ENCODE data around the gene BCL6. TPM values are rescaled to one million over a fixed set of nuclear protein-coding genes. Genes with fewer than 3 reads are reported as not detected.
A peak's percentile ranks its signal among the peaks of the same experiment; 100 is the strongest.

The BCL6 gene
- total and polyA plus RNA-seq, 10 of the 15 experiments (the other 5 are each of a cell fraction or from before 2014, with no cell fraction given) = 0.04 to 0.85 (median 0.15) TPM

DNA sequence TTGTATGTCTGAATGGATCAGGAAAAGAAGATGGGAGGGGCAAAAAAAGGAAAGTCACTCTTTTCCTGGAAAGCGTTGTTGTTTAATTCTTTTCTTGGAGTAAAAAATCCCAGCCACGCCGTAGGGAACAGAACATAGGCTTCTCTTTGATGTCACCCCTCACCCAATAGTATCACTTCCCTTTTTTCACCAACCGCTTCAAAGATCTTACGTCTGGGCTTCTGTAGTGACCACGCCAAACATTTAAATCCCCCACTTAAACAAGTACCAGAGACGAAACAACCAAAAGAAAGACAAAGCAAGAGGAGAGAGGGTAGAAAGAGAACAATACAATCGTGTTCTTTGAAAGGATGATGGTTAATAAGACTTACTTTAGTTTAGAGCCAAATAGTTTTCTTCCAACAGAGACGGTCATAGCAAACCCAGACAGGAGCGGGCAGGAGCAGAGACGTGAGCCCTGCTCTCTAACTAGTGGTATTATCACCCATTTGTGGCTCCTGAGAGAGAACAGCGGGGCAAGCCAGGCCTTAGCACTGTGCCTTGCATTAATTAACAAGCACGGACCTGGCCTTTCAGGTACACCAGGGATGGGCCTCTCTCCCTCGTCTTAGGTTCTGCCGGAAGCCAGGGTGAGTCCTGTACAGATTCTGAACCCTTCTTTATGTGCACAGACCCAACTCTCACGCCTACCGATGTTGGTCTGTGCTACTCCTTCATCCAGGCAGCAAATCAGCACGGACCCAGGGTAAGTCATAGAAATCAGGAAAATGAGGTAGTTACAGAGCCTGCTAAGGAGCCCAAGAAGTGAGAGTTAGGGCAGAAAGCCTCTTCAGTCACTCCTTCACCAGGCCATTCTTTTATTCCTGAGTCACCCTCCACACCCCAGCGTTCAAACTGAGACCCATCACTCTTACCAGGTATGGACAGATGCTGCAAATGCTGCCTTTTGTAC is 28.2 kb upstream of the BCL6 start (continued):
- TF ChIP-seq, protein P1, sequence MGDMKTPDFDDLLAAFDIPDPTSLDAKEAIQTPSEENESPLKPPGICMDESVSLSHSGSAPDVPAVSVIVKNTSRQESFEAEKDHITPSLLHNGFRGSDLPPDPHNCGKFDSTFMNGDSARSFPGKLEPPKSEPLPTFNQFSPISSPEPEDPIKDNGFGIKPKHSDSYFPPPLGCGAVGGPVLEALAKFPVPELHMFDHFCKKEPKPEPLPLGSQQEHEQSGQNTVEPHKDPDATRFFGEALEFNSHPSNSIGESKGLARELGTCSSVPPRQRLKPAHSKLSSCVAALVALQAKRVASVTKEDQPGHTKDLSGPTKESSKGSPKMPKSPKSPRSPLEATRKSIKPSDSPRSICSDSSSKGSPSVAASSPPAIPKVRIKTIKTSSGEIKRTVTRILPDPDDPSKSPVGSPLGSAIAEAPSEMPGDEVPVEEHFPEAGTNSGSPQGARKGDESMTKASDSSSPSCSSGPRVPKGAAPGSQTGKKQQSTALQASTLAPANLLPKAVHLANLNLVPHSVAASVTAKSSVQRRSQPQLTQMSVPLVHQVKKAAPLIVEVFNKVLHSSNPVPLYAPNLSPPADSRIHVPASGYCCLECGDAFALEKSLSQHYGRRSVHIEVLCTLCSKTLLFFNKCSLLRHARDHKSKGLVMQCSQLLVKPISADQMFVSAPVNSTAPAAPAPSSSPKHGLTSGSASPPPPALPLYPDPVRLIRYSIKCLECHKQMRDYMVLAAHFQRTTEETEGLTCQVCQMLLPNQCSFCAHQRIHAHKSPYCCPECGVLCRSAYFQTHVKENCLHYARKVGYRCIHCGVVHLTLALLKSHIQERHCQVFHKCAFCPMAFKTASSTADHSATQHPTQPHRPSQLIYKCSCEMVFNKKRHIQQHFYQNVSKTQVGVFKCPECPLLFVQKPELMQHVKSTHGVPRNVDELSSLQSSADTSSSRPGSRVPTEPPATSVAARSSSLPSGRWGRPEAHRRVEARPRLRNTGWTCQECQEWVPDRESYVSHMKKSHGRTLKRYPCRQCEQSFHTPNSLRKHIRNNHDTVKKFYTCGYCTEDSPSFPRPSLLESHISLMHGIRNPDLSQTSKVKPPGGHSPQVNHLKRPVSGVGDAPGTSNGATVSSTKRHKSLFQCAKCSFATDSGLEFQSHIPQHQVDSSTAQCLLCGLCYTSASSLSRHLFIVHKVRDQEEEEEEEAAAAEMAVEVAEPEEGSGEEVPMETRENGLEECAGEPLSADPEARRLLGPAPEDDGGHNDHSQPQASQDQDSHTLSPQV (IDR thresholded peaks at IDR 0.05) = peak; percentile 55; the same call in 1 of the 2 replicates
- TF ChIP-seq ZNF274 (IDR thresholded peaks at IDR 0.05; ENCODE audit: insufficient read depth, insufficient read length) (no peak), SP1 (IDR thresholded peaks at IDR 0.05; ENCODE audit: low read depth, low read length) (peak; percentile 61), CREB1 (IDR thresholded peaks at IDR 0.05; ENCODE audit: low read depth) (peak; percentile 84)

DNA sequence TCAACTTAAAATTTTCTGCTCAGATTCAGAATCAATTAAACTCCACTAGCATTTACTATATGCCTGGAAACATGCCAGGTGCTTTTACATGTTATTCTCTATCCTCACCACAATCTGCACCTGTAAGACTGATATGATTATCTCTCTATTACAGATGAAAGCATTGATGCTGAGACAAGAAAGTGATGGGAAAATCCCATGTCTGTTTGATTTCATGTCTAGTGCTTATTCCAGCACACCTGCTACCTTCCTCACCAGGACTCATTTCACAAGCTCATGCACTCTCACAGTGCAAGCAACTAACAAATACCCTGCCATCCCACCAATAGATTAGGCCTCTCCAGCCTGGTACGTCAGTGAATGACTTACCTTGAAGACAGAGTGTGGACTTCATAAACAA is 25.0 kb upstream of the BCL6 start:
- RAD21 ChIA-PET (ENCODE audit: unreplicated experiment) = interaction anchor here (0.7 to 2.0 kb wide), 3 partner anchors 10 to 30 kb away, joined by 3 to 11 read pairs (median 3); no protein-coding TSS in a partner anchor
- 32% methylated on average over 1 of the region's 1 CpG for WGBS (ENCODE audit: insufficient coverage, insufficient replicate concordance, low lambda C conversion rate, missing lambda C conversion rate)
- Histone ChIP-seq H3K27ac (ENCODE audit: control insufficient read depth, insufficient read depth) (peak overlapping the region; percentile 6; the same call in 1 of the 2 replicates), H3K4me2 (ENCODE audit: control insufficient read depth, insufficient read depth) (peak overlapping the region; percentile 15; the same call in 1 of the 2 replicates), H3K9me3 (replicated peaks; ENCODE audit: control insufficient read depth, insufficient read depth, low read length) (no peaks in the 10 kb centered on the region), H3K36me3 (ENCODE audit: control insufficient read depth in 2 of 2, insufficient read depth in 2 of 2, low read length in 1 of 2) (no peaks in the 10 kb centered on the region), H4K20me1 (ENCODE audit: control insufficient read depth, insufficient read depth) (no peaks in the 10 kb centered on the region), H3K4me1 (ENCODE audit: control insufficient read depth, insufficient read depth, low read length) (peaks cover 27% of the 10 kb centered on the region), H3K27me3 (replicated peaks in 1 of 2; ENCODE audit: control insufficient read depth in 2 of 2, insufficient read depth in 2 of 2, low read length in 1 of 2) (no peaks in the 10 kb centered on the region), H3K9ac (ENCODE audit: control insufficient read depth, insufficient read depth, low read length) (no peak overlapping the region), H3K79me2 (ENCODE audit: control insufficient read depth, insufficient read depth, low read length) (no peaks in the 10 kb centered on the region), H3K4me3 (no peak overlapping the region), H2AFZ (ENCODE audit: control insufficient read depth, low read depth, low read length) (no peak overlapping the region)
- DNase-seq (ENCODE audit: low read depth, low spot score) (peak; percentile 61), FAIRE-seq (peak; percentile 87), ATAC-seq (peak; percentile 81)
- no TSS peak for BruUV-seq (replicated peaks)
- SMC1A ChIA-PET (ENCODE audit: uncharacterized antibody, unreplicated experiment) = interaction anchor here (1.0 to 2.6 kb wide), 7 partner anchors 10 to 148 kb away, joined by 4 to 9 read pairs (median 5); partner anchors contain the start of gene BCL6
- CTCF ChIA-PET = interaction anchor here (1.0 to 2.2 kb wide), 4 partner anchors 8 to 38 kb away, joined by 3 to 10 read pairs (median 3); no protein-coding TSS in a partner anchor
- POLR2A ChIA-PET = no interaction called here
- in situ Hi-C loops (cut with MboI) (no loop called here), intact Hi-C loops (cut with micrococcal nuclease; ENCODE audit: unreplicated experiment) (loop anchor here (5.0 kb wide), 1 partner anchor 62 kb away; no protein-coding TSS in a partner anchor)
- TF ChIP-seq RAD51 (IDR thresholded peaks at IDR 0.05) (no peak), YBX1 (IDR thresholded peaks at IDR 0.05) (no peak), NR2F1 (conservative IDR thresholded peaks at IDR 0.05) (0 out of 2 replicates have a peak, but pooled peaks have one; percentile 38), JUND (IDR thresholded peaks at IDR 0.05; ENCODE audit: low read depth, low read length) (peak; percentile 25; the same call in 1 of the 2 replicates), TBL1XR1 (IDR thresholded peaks at IDR 0.05; ENCODE audit: low read depth, low read length) (peak; percentile 88), CHD4 (IDR thresholded peaks at IDR 0.05) (no peak), SMAD1 (IDR thresholded peaks at IDR 0.05; ENCODE audit: low read depth, partially characterized antibody) (peak; percentile 86), NFIC (IDR thresholded peaks at IDR 0.05; ENCODE audit: low read depth, low read length) (peak; percentile 95), CBX5 (IDR thresholded peaks at IDR 0.05; ENCODE audit: low read depth) (no peak), ETV6 (conservative IDR thresholded peaks at IDR 0.05 in 1 of 2, IDR thresholded peaks at IDR 0.05 in 1 of 2; ENCODE audit: borderline replicate concordance in 1 of 2, low read depth in 1 of 2) (peak in 1 of 2 experiments; percentile 86; a peak in 2 of 4 replicates), MTA3 (IDR thresholded peaks at IDR 0.05; ENCODE audit: borderline replicate concordance, low read length) (0 out of 2 replicates have a peak, but pooled peaks have one; percentile 31), GATAD2B (conservative IDR thresholded peaks at IDR 0.05; ENCODE audit: low read depth) (0 out of 2 replicates have a peak, but pooled peaks have one; percentile 48), RELA (IDR thresholded peaks at IDR 0.05; ENCODE audit: borderline replicate concordance, partially characterized antibody) (peak; percentile 89)
